Activated T-cell treated with anti-CD3 and anti-CD28 coated beads for 48 hours (primary cell): Measurements from ENCODE around the gene ARL3.

ENCODE experiments used
- DNase-seq: peaks from one replicate; pipeline ENCODE4 v3.0.0-alpha.2; 2020; ENCODE audit warnings: low read depth

Gene ARL3

DNA sequence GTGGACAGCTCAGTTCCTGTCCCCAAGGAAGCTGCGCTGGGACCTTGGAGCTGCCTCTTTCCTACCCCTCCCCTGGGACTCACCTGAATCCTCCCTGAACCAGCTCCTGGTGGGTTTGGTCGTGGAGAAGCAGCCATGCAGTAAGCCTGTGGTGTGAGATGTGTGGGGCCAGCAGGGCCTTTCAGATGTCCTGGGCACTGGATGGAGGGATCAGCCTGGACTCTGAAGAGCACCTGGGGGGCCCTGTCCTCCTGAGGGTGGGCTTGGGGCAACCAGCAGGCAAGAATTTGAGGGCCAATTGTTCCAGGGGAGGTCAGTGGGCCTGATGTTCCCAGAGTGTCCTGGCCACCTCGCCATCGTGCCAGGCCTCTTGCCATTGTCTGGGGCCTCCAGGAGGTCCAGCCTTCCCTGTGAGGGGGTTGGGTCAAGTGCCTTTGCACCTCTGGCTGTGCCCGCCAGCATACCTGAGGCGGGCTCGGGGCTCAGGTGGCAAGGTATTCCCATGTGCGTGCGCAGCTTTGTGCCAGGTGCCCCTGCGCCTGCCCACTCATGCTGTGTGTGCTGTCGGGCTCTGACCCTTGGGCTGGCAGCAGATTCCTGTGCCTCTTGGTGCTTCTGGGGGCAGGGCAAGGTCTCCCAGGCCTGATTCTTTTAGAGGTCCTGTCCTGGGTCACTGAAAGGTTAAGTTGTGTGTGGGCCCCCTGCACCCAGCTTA lies 62.6 kb downstream of the ARL3 start:
- DNase-seq, result no peak

DNA sequence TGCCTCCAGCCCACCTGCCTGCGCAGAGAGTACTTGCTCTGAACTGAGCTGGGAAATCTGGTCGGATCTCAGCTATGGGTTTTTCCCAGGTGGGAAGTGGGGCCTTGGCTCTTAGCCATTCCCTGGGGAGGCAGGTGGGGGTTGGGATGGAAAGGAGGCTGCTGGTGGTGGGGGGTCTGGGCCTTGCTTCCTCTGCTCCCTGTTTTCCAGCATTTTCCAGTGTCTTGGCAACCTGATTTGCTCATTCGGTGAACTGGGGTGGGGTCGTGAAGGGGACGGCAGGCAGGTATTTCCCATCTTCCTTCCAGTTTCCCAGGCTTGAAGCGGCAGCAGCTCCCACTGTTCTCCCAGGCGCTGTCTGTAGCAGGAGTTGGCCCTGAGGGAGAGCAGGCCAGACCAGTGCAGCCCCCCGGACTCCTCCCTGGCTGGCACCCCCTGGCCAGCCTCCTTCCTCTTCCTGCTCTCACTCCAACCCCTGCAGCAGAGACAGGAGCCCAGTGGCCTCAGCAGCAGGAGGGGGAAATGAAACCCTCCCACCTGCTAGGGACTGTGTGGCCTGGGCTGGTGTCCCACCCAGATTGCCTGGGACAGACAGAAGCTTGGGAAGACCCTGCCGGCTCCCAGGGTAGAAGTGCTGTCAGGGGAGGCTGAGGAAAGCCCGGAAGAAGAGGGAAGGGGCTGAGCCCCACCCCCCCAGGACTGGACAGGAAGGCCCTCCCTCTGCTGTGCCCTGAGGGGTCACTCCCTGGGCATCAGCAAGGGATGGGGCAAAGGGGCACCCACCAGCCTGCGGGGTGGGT lies 63.3 kb downstream of the ARL3 start:
- no peak for DNase-seq

DNA sequence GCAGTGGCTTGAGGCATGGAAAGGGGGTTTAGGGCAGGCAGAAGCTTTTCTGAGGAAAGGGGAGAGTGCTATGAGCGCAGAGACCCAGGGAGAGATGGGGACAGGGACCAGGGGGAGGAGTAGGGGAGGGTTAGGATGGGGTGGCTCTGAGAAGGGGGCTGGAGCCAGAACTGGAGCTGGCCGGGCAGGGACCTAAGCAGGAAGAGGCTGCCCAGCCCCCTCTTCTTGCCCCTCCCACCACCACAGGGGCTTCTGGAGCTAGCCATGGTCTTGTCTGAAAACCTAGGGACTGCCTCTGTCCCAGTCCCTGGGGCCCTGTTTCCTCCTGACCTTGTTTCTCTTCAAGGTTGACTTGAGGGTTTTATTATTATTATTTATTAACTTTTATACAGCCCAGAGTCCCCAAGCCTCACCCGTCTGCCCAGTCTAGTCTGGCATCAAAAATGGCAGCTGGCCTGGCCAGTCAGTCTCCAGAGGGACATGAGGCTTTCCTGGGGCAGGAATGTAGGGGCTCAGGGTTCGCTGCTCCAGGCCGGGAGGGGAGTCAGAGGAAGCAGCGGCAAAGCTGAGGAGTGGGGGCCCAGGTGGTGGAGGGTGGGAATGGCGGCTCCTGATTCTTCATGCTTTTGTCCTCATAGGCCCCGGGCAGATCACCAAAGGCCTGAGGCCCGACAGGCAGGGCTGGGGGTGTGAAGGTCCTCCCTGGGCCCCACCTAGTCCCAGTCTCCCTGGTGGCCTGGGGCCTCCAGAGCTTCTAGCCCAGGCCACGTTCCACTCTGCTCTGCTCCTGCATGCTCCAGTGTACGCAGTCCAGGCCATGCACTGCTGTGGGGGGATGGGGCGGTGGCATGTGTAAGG lies 64.2 kb downstream of the ARL3 start:
- no peak for DNase-seq

DNA sequence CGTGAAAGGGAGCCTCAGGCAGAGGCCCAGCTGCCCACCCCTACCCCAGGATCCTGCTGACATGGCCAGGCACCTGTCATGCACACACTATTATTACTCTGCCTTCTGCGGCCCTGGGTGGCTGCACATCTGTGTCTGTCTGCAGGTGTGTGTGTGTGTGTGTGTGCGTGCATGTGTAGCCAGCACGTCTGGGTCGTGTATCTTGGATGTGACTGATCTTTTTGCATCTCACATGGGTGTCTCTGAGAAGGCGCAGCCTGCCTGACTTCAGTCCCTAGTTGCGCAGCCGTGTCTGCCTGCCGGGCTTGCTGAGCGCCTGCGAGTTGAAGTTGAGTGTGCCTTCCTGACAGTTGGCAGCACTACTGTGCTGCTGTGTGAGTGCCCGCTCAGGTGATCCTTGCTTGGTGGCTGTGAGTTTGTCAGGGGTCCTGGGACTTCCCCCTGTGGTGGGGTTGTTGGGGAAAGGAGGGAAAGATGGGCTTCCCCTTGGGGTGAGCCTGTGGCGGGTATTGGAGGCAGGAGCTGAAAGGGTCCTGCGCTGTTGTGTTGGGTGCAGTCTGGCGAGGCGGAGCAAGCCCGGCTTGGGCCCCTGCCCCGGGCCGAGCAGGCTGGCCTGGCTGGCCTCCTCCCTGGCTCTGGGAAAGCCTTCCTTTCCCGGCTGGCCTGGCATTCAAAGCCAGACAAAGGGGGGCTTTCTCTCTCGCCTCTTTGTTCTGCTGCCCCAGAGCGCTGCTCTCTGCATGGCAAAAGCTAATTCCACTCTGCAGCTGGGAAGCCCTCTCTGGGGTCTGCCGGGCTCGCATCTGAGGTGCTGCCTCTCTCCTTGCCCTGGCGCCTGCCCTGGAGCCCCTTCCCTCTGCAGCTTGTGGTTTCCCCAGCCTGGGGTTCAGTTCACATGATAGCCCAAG lies 65.1 kb downstream of the ARL3 start:
- DNase-seq, result no peak

DNA sequence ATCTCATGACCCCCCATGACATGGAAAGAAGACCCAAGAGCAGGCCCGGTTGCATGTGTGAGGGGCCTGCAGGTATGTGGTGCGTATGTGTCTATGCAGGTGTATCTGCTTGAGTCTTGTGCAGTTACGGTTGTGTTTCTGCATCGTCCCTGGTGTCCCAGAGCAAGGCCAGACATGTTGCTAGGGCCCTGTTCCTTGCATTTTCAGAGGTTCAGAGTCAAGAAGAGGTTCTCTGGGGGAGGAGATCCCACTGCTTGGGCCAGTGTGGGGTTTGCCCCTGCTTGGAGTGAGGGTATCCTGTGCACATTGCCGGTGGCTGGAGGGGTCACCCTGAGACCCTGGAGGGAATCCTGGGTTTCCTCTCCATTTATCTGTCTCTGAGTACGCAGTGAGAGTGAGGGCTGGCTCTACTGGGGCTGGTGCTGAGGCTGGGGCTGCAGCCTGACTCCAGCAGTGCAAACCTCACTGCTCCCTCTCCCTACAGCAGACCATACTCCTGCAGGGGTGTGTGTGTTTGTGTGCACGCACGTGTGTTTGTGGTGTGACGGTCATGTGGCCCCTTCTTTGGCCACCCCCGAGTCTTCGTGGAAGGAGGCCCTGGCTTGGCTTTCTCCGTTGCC lies 65.8 kb downstream of the ARL3 start:
- no peak for DNase-seq

DNA sequence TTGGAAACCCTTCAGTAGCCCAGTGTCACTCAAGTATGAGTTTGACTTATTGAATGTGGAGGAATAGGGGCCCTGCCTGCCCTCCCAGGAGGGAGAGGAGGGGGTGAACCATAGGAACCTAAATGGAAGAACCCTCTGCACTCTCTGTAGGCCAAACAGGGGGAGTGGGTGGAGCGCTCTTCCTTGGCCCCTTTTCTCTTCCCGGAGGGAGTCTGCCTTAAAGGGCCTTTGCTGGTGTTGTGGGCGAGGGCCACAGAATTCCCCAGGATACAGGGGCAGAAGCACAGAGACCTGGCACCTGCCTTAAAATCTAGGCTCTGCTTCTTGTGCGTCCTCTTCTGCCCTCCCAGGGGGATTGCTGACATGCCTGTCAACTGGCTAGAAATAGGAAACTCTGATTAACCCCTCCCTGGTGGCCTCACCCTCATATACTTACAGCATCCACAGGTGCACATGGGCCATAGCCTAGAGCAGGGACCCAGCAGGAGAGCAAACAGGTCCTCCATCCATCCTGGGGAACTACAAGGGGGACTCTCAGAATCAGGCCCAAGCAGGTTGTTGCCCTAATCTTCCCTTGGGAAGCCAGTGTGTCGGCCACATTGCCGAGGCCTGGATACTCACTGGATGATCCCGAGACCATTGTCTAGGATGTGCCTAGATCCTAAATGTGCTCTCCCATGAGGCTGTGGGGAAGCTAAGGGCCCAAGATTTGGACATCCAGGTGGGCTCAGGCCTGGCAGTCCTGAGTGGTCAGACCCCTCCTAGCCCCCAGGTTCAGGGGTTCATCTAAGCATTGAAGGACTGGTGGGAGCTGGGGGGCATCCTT lies 66.5 kb downstream of the ARL3 start:
- DNase-seq, result no peak

DNA sequence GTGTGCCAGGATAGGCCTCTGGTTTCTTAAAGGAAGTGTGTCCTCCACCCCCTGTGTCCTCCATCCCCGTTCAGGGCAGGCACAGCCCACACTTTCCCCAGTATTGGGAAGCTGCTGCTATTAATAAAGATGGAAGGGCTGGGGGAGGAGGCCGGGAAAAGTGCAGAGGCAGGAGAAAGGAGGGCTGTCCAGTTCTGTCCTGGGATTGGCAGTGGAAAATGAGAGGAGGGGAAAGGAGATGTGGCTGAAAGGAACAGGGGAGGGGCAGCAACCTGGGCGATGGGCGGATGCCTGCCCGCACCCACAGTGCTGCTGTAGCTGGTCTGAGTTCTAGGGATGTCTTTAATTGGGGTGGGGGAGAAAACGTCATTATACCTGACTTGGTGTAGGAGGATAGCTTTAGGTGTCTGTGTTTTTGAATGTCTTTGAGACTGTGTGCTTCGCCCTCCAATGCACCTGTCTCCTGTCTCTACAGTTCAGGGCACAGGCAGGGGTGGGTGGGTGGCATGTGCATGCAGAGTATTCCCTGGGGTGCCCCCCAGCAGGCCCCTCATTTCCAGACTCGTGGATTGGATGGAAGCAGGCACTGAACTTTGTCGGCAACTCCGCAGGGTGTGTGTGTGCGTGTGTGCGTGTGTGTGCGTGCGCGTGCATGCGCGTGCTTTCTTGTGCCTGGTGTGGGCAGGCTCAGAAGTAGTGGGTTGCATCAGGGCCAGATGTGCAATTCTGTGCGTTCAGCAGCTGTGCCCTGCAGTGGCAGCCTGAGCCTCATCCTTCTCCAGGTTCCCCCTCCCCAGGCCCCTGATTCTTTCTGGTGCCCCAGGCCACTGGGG lies 67.4 kb downstream of the ARL3 start:
- DNase-seq, result peak; percentile 52

DNA sequence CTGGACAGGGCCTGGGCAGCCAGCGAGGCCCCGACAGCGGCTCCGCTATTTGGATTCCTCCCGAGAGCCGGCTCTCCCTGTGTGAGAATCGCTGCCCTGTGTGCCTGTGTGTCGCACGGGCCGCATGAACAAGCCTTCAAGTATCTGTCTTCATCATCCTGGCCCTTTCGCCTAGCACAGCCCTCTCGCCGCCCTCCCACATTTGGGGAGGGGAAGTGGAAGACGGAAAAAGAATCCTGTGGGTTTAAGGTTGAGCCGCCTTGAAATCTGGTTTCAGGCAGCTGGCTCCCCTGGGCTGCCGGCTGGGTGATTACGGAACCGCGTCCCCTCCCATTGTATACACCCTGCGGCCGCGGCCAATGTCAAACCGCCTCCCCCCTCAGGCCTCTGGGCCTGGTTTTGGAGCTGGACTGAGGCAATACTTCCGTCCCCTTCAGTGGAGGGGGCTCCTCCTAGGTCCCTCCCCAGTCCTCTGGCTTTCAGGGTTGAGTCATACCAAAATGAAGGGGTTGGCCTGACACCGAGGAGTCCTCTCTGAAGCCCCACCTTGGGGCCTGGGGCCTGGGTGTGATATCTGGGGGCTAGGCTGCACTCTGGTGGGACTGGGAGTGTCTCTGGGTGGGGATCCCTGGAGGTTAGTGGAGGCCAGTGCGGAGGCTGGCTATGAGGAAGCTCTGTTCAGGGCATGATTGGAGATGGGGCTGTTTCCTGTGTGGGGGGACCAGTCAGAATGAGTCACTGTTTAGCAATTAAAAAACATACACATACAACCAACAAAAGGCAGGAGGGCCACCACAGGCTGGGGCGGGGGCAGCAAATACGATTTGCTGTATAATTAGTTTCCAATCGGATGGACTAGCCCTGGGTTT lies 68.2 kb downstream of the ARL3 start:
- peak; percentile 71 for DNase-seq

DNA sequence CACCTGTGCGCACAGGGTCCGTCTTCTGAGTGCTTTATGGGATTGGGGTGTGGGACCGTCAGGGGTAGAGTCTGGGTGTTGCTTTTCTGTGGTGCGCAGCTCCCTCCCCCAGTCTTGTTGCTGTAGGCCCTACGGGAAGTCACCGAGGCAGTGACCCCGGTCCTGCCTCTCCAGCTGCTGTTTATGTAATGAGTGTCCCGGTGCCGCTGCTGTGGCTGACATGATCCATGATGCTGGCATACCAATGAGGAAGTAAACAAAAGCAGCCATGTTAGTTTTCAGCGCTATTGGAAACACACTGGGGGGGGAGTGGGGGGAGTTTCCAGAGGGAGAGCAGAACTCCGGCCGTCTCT lies 68.8 kb downstream of the ARL3 start:
- DNase-seq, result peak; percentile 26

DNA sequence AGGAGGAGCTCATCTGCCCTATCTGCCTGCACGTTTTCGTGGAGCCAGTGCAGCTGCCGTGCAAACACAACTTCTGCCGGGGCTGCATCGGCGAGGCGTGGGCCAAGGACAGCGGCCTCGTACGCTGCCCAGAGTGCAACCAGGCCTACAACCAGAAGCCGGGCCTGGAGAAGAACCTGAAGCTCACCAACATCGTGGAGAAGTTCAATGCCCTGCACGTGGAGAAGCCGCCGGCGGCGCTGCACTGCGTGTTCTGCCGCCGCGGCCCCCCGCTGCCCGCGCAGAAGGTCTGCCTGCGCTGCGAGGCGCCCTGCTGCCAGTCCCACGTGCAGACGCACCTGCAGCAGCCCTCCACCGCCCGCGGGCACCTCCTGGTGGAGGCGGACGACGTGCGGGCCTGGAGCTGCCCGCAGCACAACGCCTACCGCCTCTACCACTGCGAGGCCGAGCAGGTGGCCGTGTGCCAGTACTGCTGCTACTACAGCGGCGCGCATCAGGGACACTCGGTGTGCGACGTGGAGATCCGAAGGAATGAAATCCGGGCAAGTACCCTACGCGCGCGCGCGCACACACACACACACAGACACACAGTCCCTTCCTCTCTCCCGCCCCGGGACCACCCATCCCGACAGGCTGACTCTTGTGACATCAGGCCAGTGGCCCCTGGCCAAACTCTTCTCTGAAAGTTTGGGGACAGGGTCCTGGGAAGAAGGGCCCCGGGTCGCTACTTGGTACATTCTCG lies 69.4 kb downstream of the ARL3 start:
- peak; percentile 77 for DNase-seq

DNA sequence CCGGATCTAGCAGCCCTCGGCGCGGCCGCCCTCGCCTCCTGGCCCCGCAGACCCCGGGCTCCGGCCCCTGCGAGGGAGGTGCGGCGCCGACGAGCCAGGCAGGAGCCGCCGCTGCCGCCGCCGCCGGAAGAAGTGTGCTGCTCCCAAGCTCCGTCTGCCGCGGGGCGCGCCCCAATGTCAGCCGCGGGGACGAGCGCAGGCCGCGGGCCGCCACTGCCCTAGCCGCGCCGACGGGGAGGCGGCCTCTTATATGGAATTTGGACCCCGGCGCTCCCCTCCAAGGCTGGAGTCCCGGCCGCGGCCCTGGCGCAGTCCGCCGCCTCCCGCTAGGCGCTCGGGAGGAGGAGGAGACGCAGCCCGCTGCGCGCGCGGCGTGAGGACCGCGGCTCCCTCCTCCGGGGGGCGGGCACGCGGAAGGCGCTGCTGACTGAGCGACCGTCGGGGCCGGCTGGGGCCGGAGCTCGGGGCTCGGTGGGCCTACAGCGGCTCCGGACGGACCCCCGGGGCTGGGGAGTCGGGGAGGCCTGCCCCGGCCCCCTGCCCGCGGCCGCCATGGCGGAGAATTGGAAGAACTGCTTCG lies 70.0 kb downstream of the ARL3 start, which contains the start of gene TRIM8:
TSS of gene TRIM8 (plus strand) at position 414 of the 580 bp plus-strand sequence. CDS start at position 553, 139 bp downstream.
- DNase-seq, result peak; percentile 63

DNA sequence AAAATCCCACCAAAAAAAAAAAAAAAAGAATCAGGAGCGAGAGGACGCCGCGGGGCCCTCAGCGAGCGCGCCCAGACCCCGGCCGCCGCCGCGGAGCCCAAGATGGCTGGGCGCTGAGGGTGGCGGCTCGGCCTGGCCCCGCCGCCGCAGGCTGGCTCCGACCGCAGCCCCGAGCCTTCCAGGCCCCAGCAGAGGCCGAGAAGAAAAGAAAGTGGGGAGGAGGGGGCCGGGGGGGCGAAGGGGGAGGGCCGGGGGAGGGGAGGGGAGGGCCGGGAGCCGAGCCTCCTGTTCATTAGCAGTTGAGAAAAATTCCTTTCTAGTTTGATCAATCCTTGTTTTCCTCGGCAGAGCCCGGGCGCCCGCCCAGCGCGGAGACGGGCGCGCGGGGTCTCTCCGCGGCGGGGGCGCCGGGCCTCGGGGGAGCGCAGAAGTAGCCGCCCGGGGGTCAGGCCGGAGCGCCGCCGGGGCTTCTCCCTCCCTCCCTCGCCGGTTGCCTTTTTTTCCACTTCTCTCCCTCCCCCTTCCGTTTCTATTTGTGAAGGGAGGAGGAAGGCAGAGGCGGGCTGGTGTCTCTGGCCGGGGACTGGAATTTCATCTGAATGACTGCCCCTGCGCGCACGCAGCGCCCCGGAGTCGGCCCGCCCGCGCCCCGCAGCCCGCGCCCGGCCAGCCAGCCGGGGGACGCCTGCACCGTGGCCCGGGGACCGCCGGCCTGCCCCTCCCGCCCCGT lies 70.7 kb downstream of the ARL3 start:
- DNase-seq, result peak; percentile 52

DNA sequence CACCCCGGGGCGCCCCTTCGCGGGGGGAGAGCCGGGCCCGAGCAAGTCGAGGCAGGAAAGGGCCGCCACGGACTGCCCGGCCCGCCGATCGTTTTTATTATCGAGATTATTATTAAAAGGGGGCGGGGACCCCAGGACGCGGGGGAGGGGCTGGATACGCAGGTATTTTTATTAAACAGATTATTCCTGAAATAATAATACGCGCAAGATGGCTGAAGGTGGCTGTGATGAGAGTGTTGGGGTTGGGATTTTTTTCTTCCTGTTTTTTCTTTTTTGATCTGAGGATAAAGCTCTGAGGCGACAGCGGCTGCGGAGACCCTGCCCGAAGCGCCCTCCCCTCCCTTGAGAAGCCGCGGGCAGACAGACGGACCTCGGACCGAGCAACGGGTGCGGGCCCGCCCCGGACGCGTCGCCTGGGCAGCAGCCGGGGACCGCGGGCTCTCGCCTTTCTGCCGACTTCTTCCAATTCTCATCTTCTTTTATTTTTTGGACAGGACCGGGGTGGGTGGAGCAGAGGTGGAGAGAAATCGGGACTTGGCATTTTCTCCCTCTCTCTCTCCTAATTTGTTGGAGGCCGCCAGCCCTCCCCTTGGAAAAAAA lies 71.4 kb downstream of the ARL3 start:
- no peak for DNase-seq

DNA sequence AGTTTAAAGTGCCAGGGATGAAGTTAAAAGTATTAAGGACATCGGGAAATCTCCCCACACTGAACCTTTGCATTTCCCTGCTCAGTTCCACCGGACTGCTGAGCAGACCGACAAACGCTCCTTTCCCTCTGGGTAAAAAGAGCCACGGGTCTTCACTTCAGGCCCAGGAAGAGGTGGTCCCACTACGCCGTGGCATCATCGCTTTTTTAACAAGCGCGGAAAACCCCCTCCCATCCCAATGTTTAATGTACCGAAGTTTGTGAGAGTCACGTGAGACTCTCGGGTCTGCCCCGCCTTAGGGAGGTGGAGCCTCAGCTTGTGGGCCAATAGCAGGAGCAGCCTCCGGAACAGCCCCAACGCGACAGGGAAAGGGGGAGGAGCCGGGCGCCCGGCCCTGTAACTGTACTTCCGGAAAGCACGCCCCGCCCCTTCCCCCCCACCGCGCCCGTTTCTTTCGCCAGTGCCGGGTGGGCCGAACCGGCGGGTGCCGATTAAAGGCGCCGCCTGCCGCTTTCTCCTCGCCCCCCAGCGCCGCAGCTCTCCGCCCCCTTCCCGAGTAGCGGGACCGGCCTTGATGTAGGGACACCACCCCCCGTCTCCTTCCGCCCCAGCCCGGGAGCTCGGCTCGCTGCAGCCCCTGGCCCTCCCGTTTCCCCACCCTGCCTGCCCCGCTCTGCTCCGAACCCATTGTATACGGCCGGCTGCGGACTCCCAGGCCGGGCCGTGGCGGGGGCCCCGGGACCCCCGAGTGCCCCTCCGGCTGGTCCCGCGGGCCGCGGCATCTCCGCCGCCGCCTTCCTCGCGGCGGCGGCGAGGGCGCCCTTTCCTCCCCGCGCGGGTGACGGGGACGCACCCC lies 72.1 kb downstream of the ARL3 start:
- peak; percentile 97 for DNase-seq

DNA sequence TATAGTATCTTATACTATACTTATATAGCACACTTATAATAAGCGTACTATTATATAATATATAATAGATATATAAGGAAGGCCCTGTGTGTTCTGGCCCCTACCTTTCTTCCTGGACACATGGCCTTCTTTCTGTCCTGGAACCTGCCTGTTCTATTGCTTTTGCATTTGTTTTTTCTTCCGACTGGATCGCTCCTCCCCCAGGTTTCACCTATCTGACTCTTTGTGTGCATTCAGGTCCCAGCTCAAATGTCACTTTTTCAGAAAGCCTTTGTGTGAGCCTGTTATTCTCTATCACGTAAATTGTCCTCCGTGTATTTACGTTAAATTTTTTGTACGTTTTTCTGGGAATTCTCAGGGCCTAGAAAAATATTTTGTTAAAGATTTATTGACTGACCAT lies 72.8 kb downstream of the ARL3 start:
- DNase-seq, result no peak
